Mammary epithelial cell (primary cell): ENCODE data around the gene OAS2.

ENCODE experiments used
- CTCF ChIP-seq, 2 donors: IDR thresholded peaks in 1 of 2; conservative IDR thresholded peaks in 1 of 2; 2 replicates each; pipeline ENCODE4 v1.5.1; 2011 to 2012; ENCODE audit warnings: inconsistent platforms in 2 of 2, low read length in 2 of 2, mild to moderate bottlenecking in 2 of 2, control low read depth in 1 of 2, low read depth in 1 of 2; ENCODE audit not compliant: insufficient read depth in 1 of 2; ENCODE audit errors: extremely low read depth in 1 of 2
- EZH2 ChIP-seq: IDR thresholded peaks from 2 replicates; pipeline ENCODE4 v1.6.1; 2012; ENCODE audit warnings: low read length, inconsistent platforms, borderline replicate concordance

- TF ChIP-seq CTCF (conservative IDR thresholded peaks at IDR 0.05 in 1 of 2, IDR thresholded peaks at IDR 0.05 in 1 of 2; ENCODE audit: extremely low read depth in 1 of 2, insufficient read depth in 1 of 2, low read depth in 1 of 2, low read length in 2 of 2) (no peak), EZH2 (no peak)
Measured at GRCh38 chr12:112964067-112964670, 14.2 kb upstream of the OAS2 start.
